HL-60 (cell line): ENCODE results near the gene PRKX.
"Not testable (repeated sequence)": the region's sequence is repeated elsewhere in the genome, so short reads cannot be mapped to it uniquely, and the experiment has no call there.

Experiments used
- GABPA ChIP-seq: IDR thresholded peaks from 2 replicates; pipeline ENCODE4 v1.6.1; 2012; ENCODE audit warnings: low read depth
- POLR2AphosphoS5 ChIP-seq: IDR thresholded peaks from 2 replicates; pipeline ENCODE4 v1.6.1; 2012; ENCODE audit warnings: low read depth
- SPI1 ChIP-seq: IDR thresholded peaks from 2 replicates; pipeline ENCODE4 v1.6.1; 2012; ENCODE audit warnings: low read depth, mild to moderate bottlenecking, borderline replicate concordance
- TF ChIP-seq, protein P1 (sequence below): IDR thresholded peaks from one replicate; pipeline ENCODE4 v1.5.1; 2011; ENCODE audit warnings: low read length, control low read depth, inconsistent platforms; ENCODE audit not compliant: insufficient read depth
- TF ChIP-seq, protein P2 (sequence below): IDR thresholded peaks from 2 replicates; pipeline ENCODE4 v1.6.1; 2012; ENCODE audit warnings: low read depth; ENCODE audit not compliant: insufficient replicate concordance

DNA sequence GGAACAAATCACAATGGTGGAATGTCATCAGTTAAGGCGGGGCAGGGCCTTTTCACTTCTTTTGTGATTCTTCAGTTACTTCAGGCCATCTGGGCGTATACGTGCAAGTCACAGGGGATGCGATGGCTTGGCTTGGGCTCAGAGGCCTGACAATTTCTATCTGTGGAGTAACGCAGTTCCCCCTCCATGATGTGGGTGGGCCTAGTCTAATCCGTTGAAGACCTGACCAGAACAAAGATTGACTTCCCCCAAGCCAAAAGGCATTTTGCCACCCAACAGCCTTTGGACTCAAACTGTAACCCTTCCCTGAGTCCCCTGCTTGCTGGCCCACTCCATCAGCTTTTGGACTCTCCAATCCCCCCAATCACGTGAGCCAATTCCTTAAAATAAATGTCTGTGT is 153.4 kb downstream of the PRKX start:
- TF ChIP-seq, protein P1, sequence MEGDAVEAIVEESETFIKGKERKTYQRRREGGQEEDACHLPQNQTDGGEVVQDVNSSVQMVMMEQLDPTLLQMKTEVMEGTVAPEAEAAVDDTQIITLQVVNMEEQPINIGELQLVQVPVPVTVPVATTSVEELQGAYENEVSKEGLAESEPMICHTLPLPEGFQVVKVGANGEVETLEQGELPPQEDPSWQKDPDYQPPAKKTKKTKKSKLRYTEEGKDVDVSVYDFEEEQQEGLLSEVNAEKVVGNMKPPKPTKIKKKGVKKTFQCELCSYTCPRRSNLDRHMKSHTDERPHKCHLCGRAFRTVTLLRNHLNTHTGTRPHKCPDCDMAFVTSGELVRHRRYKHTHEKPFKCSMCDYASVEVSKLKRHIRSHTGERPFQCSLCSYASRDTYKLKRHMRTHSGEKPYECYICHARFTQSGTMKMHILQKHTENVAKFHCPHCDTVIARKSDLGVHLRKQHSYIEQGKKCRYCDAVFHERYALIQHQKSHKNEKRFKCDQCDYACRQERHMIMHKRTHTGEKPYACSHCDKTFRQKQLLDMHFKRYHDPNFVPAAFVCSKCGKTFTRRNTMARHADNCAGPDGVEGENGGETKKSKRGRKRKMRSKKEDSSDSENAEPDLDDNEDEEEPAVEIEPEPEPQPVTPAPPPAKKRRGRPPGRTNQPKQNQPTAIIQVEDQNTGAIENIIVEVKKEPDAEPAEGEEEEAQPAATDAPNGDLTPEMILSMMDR = not testable (repeated sequence)
- TF ChIP-seq, protein P2, sequence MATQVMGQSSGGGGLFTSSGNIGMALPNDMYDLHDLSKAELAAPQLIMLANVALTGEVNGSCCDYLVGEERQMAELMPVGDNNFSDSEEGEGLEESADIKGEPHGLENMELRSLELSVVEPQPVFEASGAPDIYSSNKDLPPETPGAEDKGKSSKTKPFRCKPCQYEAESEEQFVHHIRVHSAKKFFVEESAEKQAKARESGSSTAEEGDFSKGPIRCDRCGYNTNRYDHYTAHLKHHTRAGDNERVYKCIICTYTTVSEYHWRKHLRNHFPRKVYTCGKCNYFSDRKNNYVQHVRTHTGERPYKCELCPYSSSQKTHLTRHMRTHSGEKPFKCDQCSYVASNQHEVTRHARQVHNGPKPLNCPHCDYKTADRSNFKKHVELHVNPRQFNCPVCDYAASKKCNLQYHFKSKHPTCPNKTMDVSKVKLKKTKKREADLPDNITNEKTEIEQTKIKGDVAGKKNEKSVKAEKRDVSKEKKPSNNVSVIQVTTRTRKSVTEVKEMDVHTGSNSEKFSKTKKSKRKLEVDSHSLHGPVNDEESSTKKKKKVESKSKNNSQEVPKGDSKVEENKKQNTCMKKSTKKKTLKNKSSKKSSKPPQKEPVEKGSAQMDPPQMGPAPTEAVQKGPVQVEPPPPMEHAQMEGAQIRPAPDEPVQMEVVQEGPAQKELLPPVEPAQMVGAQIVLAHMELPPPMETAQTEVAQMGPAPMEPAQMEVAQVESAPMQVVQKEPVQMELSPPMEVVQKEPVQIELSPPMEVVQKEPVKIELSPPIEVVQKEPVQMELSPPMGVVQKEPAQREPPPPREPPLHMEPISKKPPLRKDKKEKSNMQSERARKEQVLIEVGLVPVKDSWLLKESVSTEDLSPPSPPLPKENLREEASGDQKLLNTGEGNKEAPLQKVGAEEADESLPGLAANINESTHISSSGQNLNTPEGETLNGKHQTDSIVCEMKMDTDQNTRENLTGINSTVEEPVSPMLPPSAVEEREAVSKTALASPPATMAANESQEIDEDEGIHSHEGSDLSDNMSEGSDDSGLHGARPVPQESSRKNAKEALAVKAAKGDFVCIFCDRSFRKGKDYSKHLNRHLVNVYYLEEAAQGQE = not testable (repeated sequence)
- not testable (repeated sequence) for TF ChIP-seq POLR2AphosphoS5, SPI1, GABPA
